GM12875 (cell line): ENCODE data around the gene LTO1.
"Not testable (repeated sequence)": the region's sequence is repeated elsewhere in the genome, so short reads cannot be mapped to it uniquely, and the experiment has no call there.

Experiments
- H3K4me3 ChIP-seq: one replicate; pipeline ENCODE4 v1.5.1; 2011; ENCODE audit warnings: low read depth, low read length, control low read depth
- CTCF ChIP-seq: IDR thresholded peaks from 2 replicates; pipeline ENCODE4 v1.5.1; 2011; ENCODE audit warnings: low read depth, mild to moderate bottlenecking, control low read depth, inconsistent platforms, low read length, moderate library complexity, borderline replicate concordance; ENCODE audit not compliant: insufficient read depth

LTO1 gene

GRCh38 chr11:69625476-69625875, 49.7 kb downstream of the LTO1 start:
- H3K4me3 ChIP-seq, result no peak overlapping the region
- TF ChIP-seq CTCF, result no peak

DNA sequence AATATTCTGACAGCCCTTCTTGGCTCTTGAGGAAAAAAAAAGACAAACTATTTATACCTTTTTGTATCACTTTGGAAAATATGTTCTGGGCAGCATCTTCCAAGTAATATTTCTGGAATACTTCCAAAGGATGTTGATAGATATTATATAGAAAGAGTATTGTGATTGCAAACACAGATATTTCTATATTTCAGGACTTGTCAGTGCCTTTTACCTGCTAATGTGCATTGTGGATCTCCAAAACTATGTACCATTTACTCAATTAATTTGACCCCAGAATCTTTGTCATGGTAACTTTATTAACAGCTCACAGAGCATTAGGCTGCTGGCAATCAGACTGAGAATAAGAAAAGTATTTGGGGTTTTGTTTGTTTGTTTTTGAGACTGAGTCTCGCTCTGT, 50.9 kb downstream of the LTO1 start:
- TF ChIP-seq CTCF, result no peak
- no peak overlapping the region for H3K4me3 ChIP-seq

DNA sequence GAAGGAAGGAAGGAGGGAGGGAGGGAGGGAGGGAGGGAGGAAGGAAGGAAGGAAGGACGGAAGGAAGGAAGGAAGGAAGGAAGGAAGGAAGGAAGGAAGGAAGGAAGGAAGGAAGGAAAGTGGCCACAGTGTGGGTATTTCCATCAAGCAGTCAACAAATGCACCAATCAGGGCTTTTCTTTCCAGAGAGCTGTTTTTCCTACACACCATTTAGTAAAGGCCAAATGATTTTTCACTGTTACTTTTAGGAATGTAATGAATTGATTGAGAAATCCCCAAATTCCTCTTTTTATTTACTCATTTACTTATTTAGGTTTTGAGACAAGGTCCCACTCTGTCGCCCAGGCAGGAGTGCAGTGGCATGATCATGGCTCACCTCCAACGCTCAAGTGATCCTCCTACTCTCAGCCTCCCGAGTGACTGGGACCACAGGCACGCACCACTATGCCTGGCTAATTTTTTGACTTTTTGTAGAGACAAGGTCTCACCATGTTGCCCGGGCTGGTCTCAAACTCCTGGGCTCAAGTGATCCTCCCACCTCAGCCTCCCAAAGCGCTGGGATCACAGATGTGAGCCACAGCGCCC, 53.0 kb downstream of the LTO1 start:
- H3K4me3 ChIP-seq, result not testable (repeated sequence)

DNA sequence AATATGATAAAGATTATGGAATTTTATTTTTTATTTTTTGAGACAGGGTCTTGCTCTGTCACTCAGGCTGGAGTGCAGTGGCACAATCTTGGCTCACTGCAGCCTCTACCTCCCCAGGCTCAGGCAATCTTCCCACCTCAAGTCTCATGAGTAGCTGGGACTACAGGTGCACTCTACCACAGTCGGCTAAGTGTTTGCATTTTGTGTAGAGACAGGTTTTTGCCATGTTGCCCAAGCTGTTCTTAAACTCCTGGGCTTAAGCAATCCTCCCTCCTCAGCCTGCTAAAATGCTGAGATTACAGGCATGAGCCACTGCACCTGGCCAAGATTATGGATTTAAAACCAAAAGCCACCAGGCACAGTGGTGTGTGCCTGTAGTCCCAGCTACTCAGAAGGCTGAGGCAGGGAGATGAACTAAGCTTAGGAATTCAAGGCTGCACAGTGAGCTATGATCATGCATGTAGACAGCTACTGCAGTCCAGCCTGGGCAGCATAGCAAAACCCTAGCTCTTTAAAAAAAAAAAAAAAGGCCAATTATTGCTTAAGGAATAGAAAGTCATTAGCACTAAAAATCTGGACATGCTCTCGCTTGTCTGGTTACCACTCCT, 54.4 kb downstream of the LTO1 start:
- no peak for TF ChIP-seq CTCF
- H3K4me3 ChIP-seq, result no peak overlapping the region

- no peak overlapping the region for H3K4me3 ChIP-seq
- TF ChIP-seq CTCF, result no peak
Measured at GRCh38 chr11:69618237-69618636, 56.9 kb downstream of the LTO1 start.

GRCh38 chr11:69617682-69618081, 57.5 kb downstream of the LTO1 start:
- no peak for TF ChIP-seq CTCF
- H3K4me3 ChIP-seq, result no peak overlapping the region

GRCh38 chr11:69617220-69617619, 57.9 kb downstream of the LTO1 start:
- H3K4me3 ChIP-seq, result no peak overlapping the region
- TF ChIP-seq CTCF, result no peak
